H9 (cell line): Measurements from ENCODE around the gene TAS2R13. TPM values are rescaled to one million over a fixed set of nuclear protein-coding genes. Genes with fewer than 3 reads are reported as not detected.

Experiments
- DNase-seq: peaks from one replicate; pipeline ENCODE4 v3.0.0-alpha.2; 2017
- H2AFZ ChIP-seq: one replicate; pipeline ENCODE4 v1.6.1; 2013; ENCODE audit warnings: mild to moderate bottlenecking, low read length, control low read depth, moderate library complexity
- H2AK5ac ChIP-seq: 2 replicates; pipeline ENCODE4 v1.6.1; 2013; ENCODE audit warnings: low read length, control low read depth, mixed read lengths; ENCODE audit not compliant: insufficient read length
- H2BK120ac ChIP-seq: one replicate; pipeline ENCODE4 v1.6.1; 2013; ENCODE audit warnings: low read depth, mild to moderate bottlenecking, low read length, control low read depth, inconsistent platforms; ENCODE audit not compliant: poor library complexity, severe bottlenecking
- H2BK12ac ChIP-seq: 2 replicates; pipeline ENCODE4 v1.6.1; 2013; ENCODE audit warnings: low read length, control low read depth, mixed read lengths, low read depth; ENCODE audit not compliant: insufficient read length
- H2BK15ac ChIP-seq: 2 replicates; pipeline ENCODE4 v1.6.1; 2013; ENCODE audit warnings: low read depth, low read length, control low read depth
- H2BK20ac ChIP-seq: one replicate; pipeline ENCODE4 v1.6.1; 2013; ENCODE audit warnings: low read depth, mild to moderate bottlenecking, low read length, control low read depth, inconsistent platforms; ENCODE audit not compliant: poor library complexity, severe bottlenecking
- H2BK5ac ChIP-seq: 2 replicates; pipeline ENCODE4 v1.6.1; 2013; ENCODE audit warnings: low read length, control low read depth, mixed read lengths; ENCODE audit not compliant: insufficient read length
- H3K14ac ChIP-seq: 2 replicates; pipeline ENCODE4 v1.6.1; 2013; ENCODE audit warnings: low read length, control low read depth; ENCODE audit not compliant: insufficient read depth
- H3K18ac ChIP-seq: 2 replicates; pipeline ENCODE4 v1.6.1; 2013; ENCODE audit warnings: low read depth, mild to moderate bottlenecking, mixed read lengths, low read length, control low read depth; ENCODE audit not compliant: insufficient read length
- H3K23ac ChIP-seq: 2 replicates; pipeline ENCODE4 v1.6.1; 2013; ENCODE audit warnings: low read length, control low read depth, mixed read lengths, low read depth; ENCODE audit not compliant: insufficient read length
- H3K23me2 ChIP-seq: 2 replicates; pipeline ENCODE4 v1.6.1; 2013; ENCODE audit warnings: low read depth, mild to moderate bottlenecking, mixed read lengths, low read length, control low read depth; ENCODE audit not compliant: insufficient read length, poor library complexity, severe bottlenecking
- H3K27ac ChIP-seq: 2 replicates; pipeline ENCODE4 v1.5.1; 2013; ENCODE audit warnings: low read length, control low read depth, mixed read lengths, low read depth; ENCODE audit not compliant: insufficient read length
- H3K27me3 ChIP-seq: 2 replicates; pipeline ENCODE4 v1.6.1; 2013; ENCODE audit warnings: low read length, control low read depth, inconsistent platforms; ENCODE audit not compliant: insufficient read depth
- H3K4ac ChIP-seq: 2 replicates; pipeline ENCODE4 v1.6.1; 2013; ENCODE audit warnings: low read depth, mild to moderate bottlenecking, control low read depth, inconsistent platforms, low read length, moderate library complexity
- H3K4me1 ChIP-seq: 2 replicates; pipeline ENCODE4 v1.6.1; 2013; ENCODE audit warnings: low read length, control low read depth, inconsistent platforms; ENCODE audit not compliant: insufficient read depth
- H3K4me2 ChIP-seq: 2 replicates; pipeline ENCODE4 v1.6.1; 2013; ENCODE audit warnings: low read length, control low read depth, mixed read lengths; ENCODE audit not compliant: insufficient read length, insufficient read depth
- H3K56ac ChIP-seq: 2 replicates; pipeline ENCODE4 v1.6.1; 2013; ENCODE audit warnings: low read depth, mild to moderate bottlenecking, mixed read lengths, low read length, control low read depth; ENCODE audit not compliant: insufficient read length
- H3K79me1 ChIP-seq: 2 replicates; pipeline ENCODE4 v1.6.1; 2013; ENCODE audit warnings: low read depth, mild to moderate bottlenecking, moderate library complexity, low read length, control low read depth, inconsistent platforms; ENCODE audit not compliant: insufficient read depth, poor library complexity, severe bottlenecking
- H3K79me2 ChIP-seq: 2 replicates; pipeline ENCODE4 v1.6.1; 2013; ENCODE audit warnings: low read length, control low read depth, inconsistent platforms; ENCODE audit not compliant: insufficient read depth
- H3K9ac ChIP-seq: 2 replicates; pipeline ENCODE4 v1.6.1; 2013; ENCODE audit warnings: low read length, control low read depth, mixed read lengths; ENCODE audit not compliant: insufficient read length; ENCODE audit errors: extremely low read depth
- H3K9me3 ChIP-seq: one replicate; pipeline ENCODE4 v1.6.1; 2013; ENCODE audit warnings: low read depth, low read length, inconsistent platforms; ENCODE audit not compliant: control insufficient read depth
- H3T11ph ChIP-seq: one replicate; pipeline ENCODE4 v1.6.1; 2013; ENCODE audit warnings: mild to moderate bottlenecking, low read length, control low read depth, inconsistent platforms
- H4K20me1 ChIP-seq: one replicate; pipeline ENCODE4 v1.6.1; 2013; ENCODE audit not compliant: control insufficient read depth, insufficient read length, insufficient read depth
- H4K5ac ChIP-seq: 2 replicates; pipeline ENCODE4 v1.6.1; 2013; ENCODE audit warnings: low read depth, mild to moderate bottlenecking, mixed read lengths, low read length, control low read depth; ENCODE audit not compliant: insufficient read length
- H4K8ac ChIP-seq: replicated peaks from 2 replicates; pipeline ENCODE4 v1.6.1; 2013; ENCODE audit warnings: low read length, control low read depth, mixed read lengths, low read depth; ENCODE audit not compliant: insufficient read length
- H4K91ac ChIP-seq: 2 replicates; pipeline ENCODE4 v1.6.1; 2013; ENCODE audit warnings: low read depth, mild to moderate bottlenecking, moderate library complexity, mixed read lengths, low read length, control low read depth; ENCODE audit not compliant: insufficient read length
- H3K27ac Mint-ChIP-seq, 3 experiments: 2 replicates in 2 of 3; 3 replicates in 1 of 3; pipeline ENCODE4 v1.8.0; 2020 to 2021; ENCODE audit warnings: mixed read lengths in 3 of 3, mild to moderate bottlenecking in 1 of 3, moderate library complexity in 1 of 3
- H3K27me3 Mint-ChIP-seq: 2 replicates; pipeline ENCODE4 v1.8.0; 2021; ENCODE audit warnings: low read depth, mild to moderate bottlenecking, moderate library complexity, mixed read lengths
- H3K36me3 Mint-ChIP-seq, 3 experiments: 2 replicates in 2 of 3; 3 replicates in 1 of 3; pipeline ENCODE4 v1.8.0; 2020 to 2021; ENCODE audit warnings: low read depth in 3 of 3, mixed read lengths in 3 of 3; ENCODE audit not compliant: insufficient read depth in 1 of 3
- H3K4me1 Mint-ChIP-seq, 2 experiments: 2 replicates each; pipeline ENCODE4 v1.8.0; 2020; ENCODE audit warnings: mixed read lengths in 2 of 2
- H3K4me3 Mint-ChIP-seq, 2 experiments: 2 replicates in 1 of 2; 3 replicates in 1 of 2; pipeline ENCODE4 v1.8.0; 2020 to 2021; ENCODE audit warnings: mild to moderate bottlenecking in 2 of 2, mixed read lengths in 2 of 2, moderate library complexity in 1 of 2
- H3K9me3 Mint-ChIP-seq, 2 experiments: 2 replicates in 1 of 2; 3 replicates in 1 of 2; pipeline ENCODE4 v1.8.0; 2020; ENCODE audit warnings: mild to moderate bottlenecking in 2 of 2, mixed read lengths in 2 of 2, moderate library complexity in 1 of 2
- CTCF ChIP-seq: fragments of 200-600 bp; sonication (generic); conservative IDR thresholded peaks from 3 replicates; pipeline ENCODE4 v1.8.0; 2021; ENCODE audit warnings: antibody characterized with exemption, mild to moderate bottlenecking
- total RNA-seq: library from RNA; stranded (reverse); gene quantifications from 2 replicates; pipeline ENCODE4 v1.2.1, GENCODE V29; 2021

The TAS2R13 gene
- total RNA-seq, 1 experiment from 2014 or later: 0.50 TPM

GRCh38 chr12:10889226-10889625 lies 20.1 kb downstream of the TAS2R13 start:
- H4K8ac ChIP-seq: no peak overlapping the region
- no peak overlapping the region for H3K14ac ChIP-seq
- no peak overlapping the region for H3K23ac ChIP-seq
- no peak overlapping the region for H4K91ac ChIP-seq
- no peak overlapping the region for H2BK120ac ChIP-seq
- H3K27ac ChIP-seq: no peak overlapping the region
- H3K4me3 Mint-ChIP-seq: no peak overlapping the region
- no peak for DNase-seq
- H3K79me2 ChIP-seq: no peaks in the 10 kb centered on the region
- H2BK5ac ChIP-seq: no peak overlapping the region
- no peak overlapping the region for H2AK5ac ChIP-seq
- H2AFZ ChIP-seq: no peak overlapping the region
- no peak overlapping the region for H4K5ac ChIP-seq
- H3K56ac ChIP-seq: no peak overlapping the region
- no peak overlapping the region for H2BK15ac ChIP-seq
- no peak overlapping the region for H2BK20ac ChIP-seq
- H3K27ac Mint-ChIP-seq: no peak overlapping the region
- peaks cover 11 to 16% of the 10 kb centered on the region in 2 experiments for H3K4me1 Mint-ChIP-seq
- H3K23me2 ChIP-seq: no peaks in the 10 kb centered on the region
- TF ChIP-seq CTCF: no peak
- H3T11ph ChIP-seq: no peak overlapping the region
- no peaks in the 10 kb centered on the region for H3K9me3 Mint-ChIP-seq
- H3K27me3 ChIP-seq: no peaks in the 10 kb centered on the region
- H4K20me1 ChIP-seq: no peaks in the 10 kb centered on the region
- H3K79me1 ChIP-seq: no peaks in the 10 kb centered on the region
- H3K27me3 Mint-ChIP-seq: no peaks in the 10 kb centered on the region
- no peaks in the 10 kb centered on the region for H3K36me3 Mint-ChIP-seq
- no peak overlapping the region for H3K18ac ChIP-seq
- no peaks in the 10 kb centered on the region for H3K4me1 ChIP-seq
- no peak overlapping the region for H3K4me2 ChIP-seq
- H3K9ac ChIP-seq: no peak overlapping the region
- H2BK12ac ChIP-seq: no peak overlapping the region
- no peaks in the 10 kb centered on the region for H3K9me3 ChIP-seq
- H3K4ac ChIP-seq: no peak overlapping the region
